Measurements from ENCODE around the gene TMEM200C.
"Not testable (repeated sequence)": the region's sequence is repeated elsewhere in the genome, so short reads cannot be mapped to it uniquely, and the experiment has no call there.

The TMEM200C gene

GRCh38 chr18:5891184-5891853, 4.0 kb downstream of the TMEM200C start:
- FAIRE-seq, result no peak

DNA sequence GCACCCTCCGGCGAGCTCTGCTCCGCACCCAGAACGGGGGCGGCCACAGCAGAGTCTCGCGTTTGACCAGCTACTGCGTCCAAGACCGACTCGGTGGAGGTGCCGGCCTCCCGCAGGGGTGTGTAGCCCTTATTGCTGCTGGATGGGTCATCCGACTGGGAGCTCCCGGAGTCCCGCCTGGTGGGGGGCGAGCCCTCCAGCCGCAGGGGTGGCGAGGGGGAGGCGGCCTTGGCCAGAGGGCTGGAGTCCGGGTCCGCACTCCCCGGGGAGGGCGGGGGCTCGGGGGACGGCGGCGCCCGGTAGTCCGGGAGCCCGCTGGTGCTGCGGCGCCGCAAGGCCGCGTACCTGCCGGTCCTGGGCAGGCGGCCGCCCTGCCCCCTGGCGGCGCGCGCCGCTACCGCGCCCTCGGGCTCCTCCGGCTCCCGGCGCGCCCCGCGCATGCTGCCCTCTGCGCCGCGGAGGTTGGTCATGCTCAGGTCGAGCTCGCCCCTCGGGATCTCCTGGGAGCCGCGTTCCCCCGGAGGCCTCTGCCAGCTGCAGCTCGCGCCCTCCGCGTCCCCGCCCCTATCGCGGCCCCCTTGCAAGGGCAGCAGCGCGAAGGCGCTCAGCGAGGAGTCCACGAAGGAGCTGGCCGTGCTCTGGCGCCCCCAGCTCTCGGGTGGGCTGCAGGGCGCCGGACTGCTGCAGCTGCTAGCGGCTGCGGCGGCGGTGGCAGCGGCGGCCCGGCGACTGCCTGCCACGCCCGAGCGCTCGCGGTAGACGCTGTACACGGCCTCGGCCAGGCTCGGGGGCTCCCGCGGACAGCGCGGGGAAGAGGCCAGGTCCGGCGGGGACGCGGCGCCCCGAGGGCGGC, 4.8 kb downstream of the TMEM200C start:
- FAIRE-seq, result no peak

DNA sequence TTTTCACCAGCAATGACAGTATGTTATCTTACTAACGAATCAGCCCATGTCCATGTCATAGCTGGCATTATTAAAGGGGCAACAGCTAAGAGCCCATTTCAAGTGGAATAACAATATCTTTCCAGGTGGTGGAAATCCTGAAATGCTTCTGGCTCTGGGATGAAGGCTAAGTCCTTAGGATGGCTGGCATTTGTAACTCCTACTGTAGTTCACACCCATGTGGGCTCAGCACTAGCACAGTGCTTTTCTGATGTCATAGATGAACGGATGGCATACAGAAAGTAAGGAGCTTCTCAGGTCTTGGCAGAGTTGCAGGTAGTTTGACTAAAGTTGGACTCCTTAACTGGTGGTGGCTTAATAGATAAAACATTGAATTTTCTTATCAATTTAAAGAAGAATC, 10.0 kb downstream of the TMEM200C start:
- no peak for FAIRE-seq

DNA sequence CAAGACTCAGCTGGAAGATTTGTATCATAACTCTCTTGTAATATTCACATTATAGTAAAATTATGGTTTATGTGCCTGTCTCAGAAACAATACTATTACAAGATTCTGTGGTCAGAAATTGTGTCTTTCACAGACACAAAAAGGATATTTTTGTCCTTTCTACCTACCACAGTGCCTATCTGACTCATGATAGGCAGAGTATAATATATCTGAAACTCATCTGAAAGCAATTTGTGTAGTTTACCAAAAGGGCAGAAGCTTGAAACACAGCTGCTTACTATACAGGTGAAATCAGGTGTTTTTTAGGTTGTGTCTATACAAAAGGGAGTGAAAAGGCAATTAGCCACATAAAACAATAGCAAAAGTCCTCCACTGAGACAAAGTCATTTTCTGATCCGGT, 10.9 kb downstream of the TMEM200C start:
- FAIRE-seq, result no peak

DNA sequence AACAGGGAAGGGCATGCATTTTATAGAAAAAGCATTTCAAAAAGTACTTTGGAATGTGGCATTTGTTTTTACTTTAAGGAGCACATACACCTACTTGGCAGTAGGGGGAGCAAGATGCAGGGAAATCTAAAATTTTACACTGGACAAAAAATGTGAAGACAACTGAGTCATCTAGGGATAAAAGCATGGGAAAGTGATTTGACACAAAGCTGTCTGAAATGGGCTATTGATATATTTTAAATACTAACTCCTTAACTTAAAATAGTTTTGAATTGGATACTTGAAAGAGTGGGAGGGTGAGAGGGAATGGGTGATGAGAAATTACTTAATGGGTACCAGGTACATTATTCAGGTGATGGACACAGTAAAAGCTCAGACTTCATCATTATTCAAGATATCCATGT, 15.8 kb downstream of the TMEM200C start:
- peak; percentile 56 for FAIRE-seq

DNA sequence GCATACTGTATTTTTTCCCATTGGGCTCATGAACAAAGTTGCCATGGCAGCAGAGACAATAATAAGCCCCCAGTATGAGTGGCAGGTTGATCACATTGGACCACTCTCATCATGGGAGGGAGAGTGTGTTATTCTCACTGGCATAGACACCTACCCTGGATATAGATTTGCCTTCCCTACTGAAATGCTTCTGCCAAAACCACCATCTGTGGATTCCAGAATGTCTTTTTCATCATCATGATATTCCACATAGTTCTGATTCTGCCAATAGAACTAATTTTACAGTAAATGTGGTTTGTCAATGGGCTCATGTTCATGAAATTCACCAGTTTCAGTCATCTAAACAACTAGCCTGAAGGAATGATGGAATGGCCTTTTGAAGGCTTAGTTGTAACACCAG, 18.4 kb downstream of the TMEM200C start:
- FAIRE-seq, result no peak

- no peak for FAIRE-seq
Observed at GRCh38 chr18:5874336-5874735, 21.0 kb downstream of the TMEM200C start.

DNA sequence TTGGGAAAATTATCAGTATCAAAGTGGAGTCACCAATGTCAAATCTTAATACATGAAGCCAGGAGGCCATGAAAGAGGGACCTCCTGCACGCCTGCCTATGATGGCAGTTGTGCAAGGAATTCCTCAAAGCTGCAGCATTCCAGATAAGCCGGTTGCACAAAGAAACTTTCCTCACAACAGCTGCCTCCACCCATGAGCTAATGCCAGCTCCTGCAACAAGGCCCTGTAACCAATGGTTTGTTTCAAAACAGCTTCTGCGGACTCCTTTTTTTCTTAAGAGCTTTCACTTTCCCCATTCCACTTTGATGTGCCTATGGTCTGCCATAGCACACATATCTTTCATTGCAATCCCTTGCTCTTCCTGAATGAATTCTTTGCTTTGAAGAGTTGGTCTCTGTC, 22.4 kb downstream of the TMEM200C start:
- FAIRE-seq, result no peak

DNA sequence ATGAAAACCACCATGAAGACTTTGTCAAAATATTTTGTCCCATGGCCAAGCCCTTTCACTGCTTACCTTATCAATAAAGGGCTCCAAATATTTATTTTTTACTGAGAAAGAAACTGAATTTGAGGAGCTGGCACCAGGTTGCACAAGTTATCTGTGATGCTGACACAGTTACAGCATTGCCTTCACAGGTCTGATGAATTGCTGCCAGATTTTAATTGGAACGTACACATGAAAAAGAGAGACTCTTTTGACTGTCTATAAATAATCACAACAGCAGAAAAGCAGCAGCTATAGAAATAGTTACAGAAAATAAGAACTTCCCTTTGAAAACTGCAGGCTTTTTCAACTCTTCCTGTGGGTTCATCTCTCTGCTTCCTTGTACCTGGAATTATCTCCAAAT, 23.9 kb downstream of the TMEM200C start:
- no peak for FAIRE-seq

GRCh38 chr18:5868218-5868854, 27.0 kb downstream of the TMEM200C start:
- FAIRE-seq, result peak; percentile 67

DNA sequence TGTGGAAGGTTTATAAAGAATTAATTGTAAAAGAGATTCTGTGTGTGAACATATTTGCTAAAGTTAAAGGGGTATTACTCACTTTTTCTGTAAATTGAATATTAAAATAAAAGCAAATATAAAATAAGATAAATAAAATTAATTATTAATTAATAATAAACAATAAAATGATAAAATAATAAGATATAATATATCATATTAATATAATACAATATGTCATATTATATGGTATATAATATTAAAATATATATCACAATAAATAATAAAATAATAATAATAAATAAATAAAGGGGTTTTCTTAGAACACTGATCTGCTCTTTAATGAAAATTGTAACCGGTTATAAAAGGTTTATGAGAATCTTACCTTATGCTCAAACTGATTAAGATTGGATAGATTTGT, 29.8 kb downstream of the TMEM200C start:
- peak; percentile 97 for FAIRE-seq

- not testable (repeated sequence) for FAIRE-seq
Observed at GRCh38 chr18:5862127-5862526, 33.2 kb downstream of the TMEM200C start.

- FAIRE-seq, result no peak
Observed at GRCh38 chr18:5857180-5857579, 38.1 kb downstream of the TMEM200C start.

DNA sequence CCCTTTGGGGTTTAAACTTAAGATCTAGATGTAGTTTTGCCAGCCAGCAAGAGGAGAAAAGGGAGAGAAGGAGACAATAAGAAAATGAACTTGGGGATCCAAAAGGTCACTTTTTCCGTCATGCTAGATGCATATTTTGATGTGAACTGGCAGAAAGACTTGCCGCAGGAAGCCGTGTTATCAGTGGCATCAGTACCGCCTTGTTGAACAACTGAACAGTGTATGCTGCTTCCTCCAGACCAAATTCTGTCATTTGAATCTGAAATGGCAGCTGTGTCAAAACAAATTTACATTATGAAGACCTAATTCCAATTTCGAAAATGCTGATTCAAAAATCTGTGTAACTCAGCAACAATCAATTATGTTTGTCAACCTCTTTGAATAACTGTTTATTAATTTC, 42.1 kb downstream of the TMEM200C start:
- no peak for FAIRE-seq

DNA sequence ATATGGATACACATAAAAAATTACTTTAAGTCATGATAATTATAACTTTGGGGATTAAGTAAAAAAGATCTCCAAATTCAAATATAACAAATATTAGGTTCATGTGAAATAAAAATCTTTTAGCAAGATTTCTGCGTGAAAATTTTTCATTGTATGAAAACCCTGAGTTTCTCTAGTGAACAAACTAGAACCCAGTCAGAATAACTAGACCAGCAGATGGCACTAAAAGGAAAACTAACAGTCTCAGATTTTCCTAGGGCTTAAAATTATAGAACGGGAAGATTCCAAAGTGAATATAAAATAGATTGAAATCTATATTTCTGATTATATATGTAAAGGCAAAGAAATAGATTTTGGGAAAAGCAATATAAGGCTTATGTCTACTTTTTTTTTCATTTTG, 43.3 kb downstream of the TMEM200C start:
- peak; percentile 90 for FAIRE-seq

DNA sequence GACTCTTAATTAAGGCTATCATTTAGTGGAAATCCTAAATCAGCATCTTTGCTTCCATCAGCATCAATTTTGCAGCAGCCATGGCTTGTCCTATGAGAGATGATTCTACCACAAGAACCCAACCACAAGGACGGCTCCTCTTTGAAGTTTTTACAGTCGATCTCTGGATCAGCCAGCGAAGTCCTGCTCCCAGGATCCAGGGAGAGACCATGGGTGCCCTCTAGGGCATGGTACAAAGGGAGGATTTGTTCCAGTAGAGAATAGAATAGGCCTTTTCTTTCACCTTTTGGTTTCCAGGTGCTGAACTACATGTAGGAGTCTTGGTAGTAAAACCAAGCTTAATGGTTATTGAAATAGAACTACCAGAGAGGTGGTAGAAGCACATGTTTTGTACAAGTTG, 52.7 kb downstream of the TMEM200C start:
- no peak for FAIRE-seq

DNA sequence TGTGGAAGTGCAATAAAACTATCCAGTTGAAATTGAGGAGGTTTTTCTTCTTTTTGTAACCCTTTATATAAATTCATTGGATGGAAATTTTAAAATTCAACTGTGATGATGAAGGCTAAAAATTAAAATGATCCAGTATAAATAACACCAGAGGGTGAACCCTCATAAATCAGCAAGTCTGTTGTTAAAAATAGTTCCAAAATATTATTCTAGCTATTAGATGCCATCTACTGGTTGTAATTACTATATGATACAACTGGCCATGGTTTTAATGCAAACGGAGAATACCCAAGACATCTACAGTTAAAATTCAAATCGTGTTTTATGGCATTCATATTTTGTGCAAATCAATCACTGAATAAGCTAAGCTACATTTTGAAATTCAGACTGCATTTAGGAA, 53.8 kb downstream of the TMEM200C start:
- no peak for FAIRE-seq

DNA sequence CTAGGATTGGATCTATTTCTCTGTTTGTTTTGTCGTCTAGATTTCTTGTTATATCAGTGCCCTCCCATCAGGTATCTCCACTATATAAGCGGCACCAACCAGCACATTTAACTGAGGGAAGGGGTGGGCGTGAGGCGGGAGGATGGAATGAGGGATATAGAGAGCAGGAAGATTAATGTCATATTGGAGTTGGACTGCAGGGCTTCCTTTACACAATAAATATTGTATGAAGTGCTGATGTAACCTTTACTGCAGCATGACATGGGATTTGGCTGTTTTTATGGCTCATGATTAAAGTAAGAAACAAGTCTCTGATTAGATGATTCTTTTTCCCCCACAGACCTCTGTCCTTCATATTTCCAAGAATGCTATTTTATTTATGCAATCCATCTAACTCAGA, 54.8 kb downstream of the TMEM200C start:
- FAIRE-seq, result no peak

GRCh38 chr18:5840025-5840424, 55.3 kb downstream of the TMEM200C start:
- no peak for FAIRE-seq

GRCh38 chr18:5839102-5839501, 56.2 kb downstream of the TMEM200C start:
- FAIRE-seq, result no peak

Measured in A204.1 (cell line).